GM23338 (cell line): Measurements from ENCODE around the gene YIPF3. TPM values are rescaled to one million over a fixed set of nuclear protein-coding genes. Genes with fewer than 3 reads are reported as not detected.

Source experiments
- ATAC-seq: fragments of 200-7000 bp; cut with Tn5 transposase; 3 replicates; pipeline ENCODE4 v1.9.1; 2020
- DNase-seq: peaks from one replicate; pipeline ENCODE4 v3.0.0-alpha.2; 2015; ENCODE audit warnings: low spot score
- H2AFZ ChIP-seq: fragments of 200-600 bp; sonication (generic); 2 replicates; pipeline ENCODE4 v1.8.0; 2016; ENCODE audit warnings: antibody characterized with exemption, mild to moderate bottlenecking, moderate library complexity
- H3F3A ChIP-seq: fragments of 200-600 bp; sonication (generic); replicated peaks from 2 replicates; pipeline ENCODE4 v1.8.0; 2017; ENCODE audit warnings: antibody characterized with exemption, mixed run types, low read depth
- H3K27ac ChIP-seq: fragments of 200-600 bp; sonication (generic); 2 replicates; pipeline ENCODE4 v1.6.1; 2016; ENCODE audit warnings: low read depth
- H3K27me3 ChIP-seq: fragments of 200-600 bp; sonication (generic); 2 replicates; pipeline ENCODE4 v1.8.0; 2016; ENCODE audit warnings: mild to moderate bottlenecking, mixed run types, moderate library complexity; ENCODE audit not compliant: insufficient read depth
- H3K36me3 ChIP-seq: fragments of 200-600 bp; sonication (generic); 2 replicates; pipeline ENCODE4 v1.8.0; 2016; ENCODE audit warnings: mild to moderate bottlenecking; ENCODE audit not compliant: insufficient read depth
- H3K4me1 ChIP-seq: fragments of 200-600 bp; sonication (generic); 2 replicates; pipeline ENCODE4 v1.8.0; 2016; ENCODE audit warnings: mild to moderate bottlenecking, moderate library complexity; ENCODE audit not compliant: insufficient read depth
- H3K4me2 ChIP-seq: fragments of 200-600 bp; sonication (generic); 2 replicates; pipeline ENCODE4 v1.7.1; 2017; ENCODE audit warnings: mixed run types
- H3K4me3 ChIP-seq: fragments of 200-600 bp; sonication (generic); 2 replicates; pipeline ENCODE4 v1.6.1; 2016; ENCODE audit warnings: mixed run types
- H3K79me2 ChIP-seq: fragments of 200-600 bp; sonication (generic); replicated peaks from 2 replicates; pipeline ENCODE4 v1.8.0; 2017; ENCODE audit warnings: mild to moderate bottlenecking; ENCODE audit not compliant: insufficient read depth
- H3K9me2 ChIP-seq: fragments of 200-600 bp; sonication (generic); 2 replicates; pipeline ENCODE4 v1.8.0; 2017; ENCODE audit not compliant: insufficient read depth
- H4K20me1 ChIP-seq: fragments of 200-600 bp; sonication (generic); replicated peaks from 2 replicates; pipeline ENCODE4 v1.8.0; 2017; ENCODE audit warnings: mild to moderate bottlenecking; ENCODE audit not compliant: insufficient read depth
- H3K27ac Mint-ChIP-seq: 2 replicates; pipeline ENCODE4 v1.8.0; 2020; ENCODE audit warnings: inconsistent platforms, mild to moderate bottlenecking, moderate library complexity, mixed read lengths
- H3K27me3 Mint-ChIP-seq: 3 replicates; pipeline ENCODE4 v1.8.0; 2022; ENCODE audit warnings: low read depth, mild to moderate bottlenecking, moderate library complexity, mixed read lengths, inconsistent platforms; ENCODE audit not compliant: insufficient read depth, poor library complexity
- H3K36me3 Mint-ChIP-seq: 3 replicates; pipeline ENCODE4 v1.8.0; 2021; ENCODE audit warnings: low read depth, mild to moderate bottlenecking, inconsistent platforms, moderate library complexity, mixed read lengths
- H3K4me1 Mint-ChIP-seq: 3 replicates; pipeline ENCODE4 v1.8.0; 2020; ENCODE audit warnings: mild to moderate bottlenecking, inconsistent platforms, mixed read lengths
- H3K4me3 Mint-ChIP-seq: 3 replicates; pipeline ENCODE4 v1.8.0; 2021; ENCODE audit warnings: moderate library complexity, mild to moderate bottlenecking, inconsistent platforms, mixed read lengths
- H3K9me3 Mint-ChIP-seq: 3 replicates; pipeline ENCODE4 v1.8.0; 2020; ENCODE audit warnings: moderate library complexity, mild to moderate bottlenecking, inconsistent platforms, mixed read lengths
- CREB1 ChIP-seq: fragments of 250-450 bp; sonication (Bioruptor Pico); IDR thresholded peaks from 2 replicates; pipeline ENCODE4 v1.5.0; 2020; ENCODE audit warnings: low read depth, mild to moderate bottlenecking, moderate library complexity
- EZH2 ChIP-seq: fragments of 200-600 bp; sonication (generic); IDR thresholded peaks from one replicate; pipeline ENCODE4 v1.8.0; 2017; ENCODE audit warnings: antibody characterized with exemption, mild to moderate bottlenecking, low read depth; ENCODE audit not compliant: unreplicated experiment
- EZH2phosphoT487 ChIP-seq: fragments of 200-600 bp; sonication (generic); IDR thresholded peaks from one replicate; pipeline ENCODE4 v1.8.1; 2018; ENCODE audit warnings: antibody characterized with exemption; ENCODE audit not compliant: unreplicated experiment
- JUNB ChIP-seq: IDR thresholded peaks from one replicate; pipeline ENCODE4 v1.6.1; 2016; ENCODE audit warnings: antibody characterized with exemption; ENCODE audit not compliant: unreplicated experiment
- NANOG ChIP-seq: IDR thresholded peaks from 2 replicates; pipeline ENCODE4 v1.6.1; 2016; ENCODE audit warnings: antibody characterized with exemption, borderline replicate concordance
- POLR2AphosphoS5 ChIP-seq: IDR thresholded peaks from 2 replicates; pipeline ENCODE4 v1.6.1; 2016; ENCODE audit warnings: antibody characterized with exemption, low read depth
- STAT1 ChIP-seq: IDR thresholded peaks from one replicate; pipeline ENCODE4 v1.6.1; 2016; ENCODE audit warnings: antibody characterized with exemption; ENCODE audit not compliant: unreplicated experiment
- ZNF114 ChIP-seq: fragments of 250-450 bp; sonication (Bioruptor Pico); IDR thresholded peaks from 2 replicates; pipeline ENCODE4 v1.5.0; 2020; ENCODE audit warnings: mild to moderate bottlenecking, moderate library complexity
- ZNF331 ChIP-seq: fragments of 250-450 bp; sonication (Bioruptor Pico); IDR thresholded peaks from 2 replicates; pipeline ENCODE4 v1.5.0; 2020; ENCODE audit warnings: low read depth, mild to moderate bottlenecking, moderate library complexity
- polyA plus RNA-seq: library from polyadenylated mRNA; unstranded; fragments of >200 nt; fragmentation: Nextera tagmentation; extraction: Ambion mirVana; gene quantifications from 2 replicates; pipeline ENCODE4 v1.2.1, GENCODE V29; 2016
- total RNA-seq: library from RNA; depleted of rRNA; stranded (reverse); fragments of >200 nt; shearing (Covaris generic); gene quantifications from 2 replicates; pipeline ENCODE4 v1.2.3, GENCODE V29; 2014
- TF ChIP-seq, protein P1 (sequence below): fragments of 250-450 bp; sonication (Bioruptor Pico); IDR thresholded peaks from 2 replicates; pipeline ENCODE4 v1.5.0; 2020; ENCODE audit warnings: mild to moderate bottlenecking, moderate library complexity
- TF ChIP-seq, protein P2 (sequence below): IDR thresholded peaks from 2 replicates; pipeline ENCODE4 v1.6.1; 2016; ENCODE audit warnings: antibody characterized with exemption
- TF ChIP-seq, protein P3 (sequence below), 2 experiments: fragments of 200-600 bp in 1 of 2; sonication (generic) in 1 of 2; conservative IDR thresholded peaks; 2 replicates each; pipeline versions ENCODE4 v1.5.1 to v1.6.1; 2016 to 2017; ENCODE audit warnings: antibody characterized with exemption in 2 of 2, low read depth in 2 of 2, mild to moderate bottlenecking in 2 of 2, moderate library complexity in 1 of 2
- TF ChIP-seq, protein P4 (sequence below): IDR thresholded peaks from one replicate; pipeline ENCODE4 v1.6.1; 2018; ENCODE audit warnings: antibody characterized with exemption; ENCODE audit not compliant: unreplicated experiment

YIPF3 gene
- total and polyA plus RNA-seq, 2 experiments from 2014 or later = 64.4 to 94.3 TPM

DNA sequence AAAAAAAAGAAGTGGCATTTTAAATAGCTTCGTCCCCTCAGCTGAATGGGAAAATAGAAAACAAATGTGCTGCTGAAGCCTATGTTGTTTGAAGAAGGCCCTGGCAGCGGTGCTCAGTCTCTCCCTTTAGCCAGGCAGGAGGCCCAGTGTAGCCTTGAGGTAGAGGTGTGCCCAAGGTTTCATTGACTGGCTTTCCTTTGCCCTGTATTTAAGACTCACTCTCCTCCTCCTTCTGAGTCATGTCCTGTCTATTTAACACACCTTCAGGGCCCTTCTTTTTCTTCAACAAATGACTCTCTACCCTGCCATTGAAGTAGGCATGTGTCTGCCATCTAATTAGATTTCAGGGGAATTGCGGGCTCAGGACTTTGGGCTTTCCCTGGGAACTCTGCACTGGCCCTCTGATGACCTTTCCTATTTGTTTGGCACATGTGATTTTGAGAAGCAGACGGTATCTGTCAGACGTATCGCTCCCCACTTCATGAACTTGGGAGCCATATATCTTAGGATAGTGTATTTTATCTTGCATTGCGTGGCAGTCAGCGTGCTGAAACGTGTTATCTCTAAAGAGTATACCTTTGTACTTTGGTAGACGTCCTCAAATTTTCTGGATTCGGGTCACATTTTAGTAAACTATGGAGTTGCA lies 35.0 kb downstream of the YIPF3 start:
- H3K27me3 ChIP-seq = no peaks in the 10 kb centered on the region
- peaks cover 23% of the 10 kb centered on the region for H4K20me1 ChIP-seq

More for the DNA sequence above, 35.0 kb downstream of the YIPF3 start:
- peaks cover 42% of the 10 kb centered on the region for H3K4me1 ChIP-seq
- Mint-ChIP-seq H3K4me1 (peaks cover 47% of the 10 kb centered on the region), H3K27me3 (peaks cover 5% of the 10 kb centered on the region), H3K4me3 (peak overlapping the region; percentile 14), H3K9me3 (no peaks in the 10 kb centered on the region), H3K27ac (peak overlapping the region; percentile 26), H3K36me3 (peaks cover 8% of the 10 kb centered on the region)
- no peaks in the 10 kb centered on the region for H3F3A ChIP-seq
- peak overlapping the region; percentile 60 for H3K4me2 ChIP-seq
- no peaks in the 10 kb centered on the region for H3K36me3 ChIP-seq
- no peaks in the 10 kb centered on the region for H3K9me2 ChIP-seq
- TF ChIP-seq, protein P1, sequence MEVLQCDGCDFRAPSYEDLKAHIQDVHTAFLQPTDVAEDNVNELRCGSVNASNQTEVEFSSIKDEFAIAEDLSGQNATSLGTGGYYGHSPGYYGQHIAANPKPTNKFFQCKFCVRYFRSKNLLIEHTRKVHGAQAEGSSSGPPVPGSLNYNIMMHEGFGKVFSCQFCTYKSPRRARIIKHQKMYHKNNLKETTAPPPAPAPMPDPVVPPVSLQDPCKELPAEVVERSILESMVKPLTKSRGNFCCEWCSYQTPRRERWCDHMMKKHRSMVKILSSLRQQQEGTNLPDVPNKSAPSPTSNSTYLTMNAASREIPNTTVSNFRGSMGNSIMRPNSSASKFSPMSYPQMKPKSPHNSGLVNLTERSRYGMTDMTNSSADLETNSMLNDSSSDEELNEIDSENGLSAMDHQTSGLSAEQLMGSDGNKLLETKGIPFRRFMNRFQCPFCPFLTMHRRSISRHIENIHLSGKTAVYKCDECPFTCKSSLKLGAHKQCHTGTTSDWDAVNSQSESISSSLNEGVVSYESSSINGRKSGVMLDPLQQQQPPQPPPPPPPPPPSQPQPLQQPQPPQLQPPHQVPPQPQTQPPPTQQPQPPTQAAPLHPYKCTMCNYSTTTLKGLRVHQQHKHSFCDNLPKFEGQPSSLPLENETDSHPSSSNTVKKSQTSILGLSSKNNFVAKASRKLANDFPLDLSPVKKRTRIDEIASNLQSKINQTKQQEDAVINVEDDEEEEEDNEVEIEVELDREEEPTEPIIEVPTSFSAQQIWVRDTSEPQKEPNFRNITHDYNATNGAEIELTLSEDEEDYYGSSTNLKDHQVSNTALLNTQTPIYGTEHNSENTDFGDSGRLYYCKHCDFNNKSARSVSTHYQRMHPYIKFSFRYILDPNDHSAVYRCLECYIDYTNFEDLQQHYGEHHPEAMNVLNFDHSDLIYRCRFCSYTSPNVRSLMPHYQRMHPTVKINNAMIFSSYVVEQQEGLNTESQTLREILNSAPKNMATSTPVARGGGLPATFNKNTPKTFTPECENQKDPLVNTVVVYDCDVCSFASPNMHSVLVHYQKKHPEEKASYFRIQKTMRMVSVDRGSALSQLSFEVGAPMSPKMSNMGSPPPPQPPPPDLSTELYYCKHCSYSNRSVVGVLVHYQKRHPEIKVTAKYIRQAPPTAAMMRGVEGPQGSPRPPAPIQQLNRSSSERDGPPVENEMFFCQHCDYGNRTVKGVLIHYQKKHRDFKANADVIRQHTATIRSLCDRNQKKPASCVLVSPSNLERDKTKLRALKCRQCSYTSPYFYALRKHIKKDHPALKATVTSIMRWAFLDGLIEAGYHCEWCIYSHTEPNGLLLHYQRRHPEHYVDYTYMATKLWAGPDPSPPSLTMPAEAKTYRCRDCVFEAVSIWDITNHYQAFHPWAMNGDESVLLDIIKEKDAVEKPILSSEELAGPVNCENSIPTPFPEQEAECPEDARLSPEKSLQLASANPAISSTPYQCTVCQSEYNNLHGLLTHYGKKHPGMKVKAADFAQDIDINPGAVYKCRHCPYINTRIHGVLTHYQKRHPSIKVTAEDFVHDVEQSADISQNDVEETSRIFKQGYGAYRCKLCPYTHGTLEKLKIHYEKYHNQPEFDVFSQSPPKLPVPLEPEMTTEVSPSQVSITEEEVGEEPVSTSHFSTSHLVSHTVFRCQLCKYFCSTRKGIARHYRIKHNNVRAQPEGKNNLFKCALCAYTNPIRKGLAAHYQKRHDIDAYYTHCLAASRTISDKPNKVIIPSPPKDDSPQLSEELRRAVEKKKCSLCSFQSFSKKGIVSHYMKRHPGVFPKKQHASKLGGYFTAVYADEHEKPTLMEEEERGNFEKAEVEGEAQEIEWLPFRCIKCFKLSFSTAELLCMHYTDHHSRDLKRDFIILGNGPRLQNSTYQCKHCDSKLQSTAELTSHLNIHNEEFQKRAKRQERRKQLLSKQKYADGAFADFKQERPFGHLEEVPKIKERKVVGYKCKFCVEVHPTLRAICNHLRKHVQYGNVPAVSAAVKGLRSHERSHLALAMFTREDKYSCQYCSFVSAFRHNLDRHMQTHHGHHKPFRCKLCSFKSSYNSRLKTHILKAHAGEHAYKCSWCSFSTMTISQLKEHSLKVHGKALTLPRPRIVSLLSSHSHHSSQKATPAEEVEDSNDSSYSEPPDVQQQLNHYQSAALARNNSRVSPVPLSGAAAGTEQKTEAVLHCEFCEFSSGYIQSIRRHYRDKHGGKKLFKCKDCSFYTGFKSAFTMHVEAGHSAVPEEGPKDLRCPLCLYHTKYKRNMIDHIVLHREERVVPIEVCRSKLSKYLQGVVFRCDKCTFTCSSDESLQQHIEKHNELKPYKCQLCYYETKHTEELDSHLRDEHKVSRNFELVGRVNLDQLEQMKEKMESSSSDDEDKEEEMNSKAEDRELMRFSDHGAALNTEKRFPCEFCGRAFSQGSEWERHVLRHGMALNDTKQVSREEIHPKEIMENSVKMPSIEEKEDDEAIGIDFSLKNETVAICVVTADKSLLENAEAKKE (CRISPR knock-in tag) = no peak
- TF ChIP-seq EZH2phosphoT487 (no peak), POLR2AphosphoS5 (no peak), STAT1 (no peak), ZNF114 (CRISPR knock-in tag) (no peak), EZH2 (no peak), ZNF331 (CRISPR knock-in tag) (no peak), NANOG (no peak), JUNB (no peak), CREB1 (CRISPR knock-in tag) (no peak)
- TF ChIP-seq, protein P2, sequence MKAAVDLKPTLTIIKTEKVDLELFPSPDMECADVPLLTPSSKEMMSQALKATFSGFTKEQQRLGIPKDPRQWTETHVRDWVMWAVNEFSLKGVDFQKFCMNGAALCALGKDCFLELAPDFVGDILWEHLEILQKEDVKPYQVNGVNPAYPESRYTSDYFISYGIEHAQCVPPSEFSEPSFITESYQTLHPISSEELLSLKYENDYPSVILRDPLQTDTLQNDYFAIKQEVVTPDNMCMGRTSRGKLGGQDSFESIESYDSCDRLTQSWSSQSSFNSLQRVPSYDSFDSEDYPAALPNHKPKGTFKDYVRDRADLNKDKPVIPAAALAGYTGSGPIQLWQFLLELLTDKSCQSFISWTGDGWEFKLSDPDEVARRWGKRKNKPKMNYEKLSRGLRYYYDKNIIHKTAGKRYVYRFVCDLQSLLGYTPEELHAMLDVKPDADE = no peak
- TF ChIP-seq, protein P3, sequence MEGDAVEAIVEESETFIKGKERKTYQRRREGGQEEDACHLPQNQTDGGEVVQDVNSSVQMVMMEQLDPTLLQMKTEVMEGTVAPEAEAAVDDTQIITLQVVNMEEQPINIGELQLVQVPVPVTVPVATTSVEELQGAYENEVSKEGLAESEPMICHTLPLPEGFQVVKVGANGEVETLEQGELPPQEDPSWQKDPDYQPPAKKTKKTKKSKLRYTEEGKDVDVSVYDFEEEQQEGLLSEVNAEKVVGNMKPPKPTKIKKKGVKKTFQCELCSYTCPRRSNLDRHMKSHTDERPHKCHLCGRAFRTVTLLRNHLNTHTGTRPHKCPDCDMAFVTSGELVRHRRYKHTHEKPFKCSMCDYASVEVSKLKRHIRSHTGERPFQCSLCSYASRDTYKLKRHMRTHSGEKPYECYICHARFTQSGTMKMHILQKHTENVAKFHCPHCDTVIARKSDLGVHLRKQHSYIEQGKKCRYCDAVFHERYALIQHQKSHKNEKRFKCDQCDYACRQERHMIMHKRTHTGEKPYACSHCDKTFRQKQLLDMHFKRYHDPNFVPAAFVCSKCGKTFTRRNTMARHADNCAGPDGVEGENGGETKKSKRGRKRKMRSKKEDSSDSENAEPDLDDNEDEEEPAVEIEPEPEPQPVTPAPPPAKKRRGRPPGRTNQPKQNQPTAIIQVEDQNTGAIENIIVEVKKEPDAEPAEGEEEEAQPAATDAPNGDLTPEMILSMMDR (conservative IDR thresholded peaks at IDR 0.05; ENCODE audit: low read depth in 2 of 2) = no peak
- TF ChIP-seq, protein P4, sequence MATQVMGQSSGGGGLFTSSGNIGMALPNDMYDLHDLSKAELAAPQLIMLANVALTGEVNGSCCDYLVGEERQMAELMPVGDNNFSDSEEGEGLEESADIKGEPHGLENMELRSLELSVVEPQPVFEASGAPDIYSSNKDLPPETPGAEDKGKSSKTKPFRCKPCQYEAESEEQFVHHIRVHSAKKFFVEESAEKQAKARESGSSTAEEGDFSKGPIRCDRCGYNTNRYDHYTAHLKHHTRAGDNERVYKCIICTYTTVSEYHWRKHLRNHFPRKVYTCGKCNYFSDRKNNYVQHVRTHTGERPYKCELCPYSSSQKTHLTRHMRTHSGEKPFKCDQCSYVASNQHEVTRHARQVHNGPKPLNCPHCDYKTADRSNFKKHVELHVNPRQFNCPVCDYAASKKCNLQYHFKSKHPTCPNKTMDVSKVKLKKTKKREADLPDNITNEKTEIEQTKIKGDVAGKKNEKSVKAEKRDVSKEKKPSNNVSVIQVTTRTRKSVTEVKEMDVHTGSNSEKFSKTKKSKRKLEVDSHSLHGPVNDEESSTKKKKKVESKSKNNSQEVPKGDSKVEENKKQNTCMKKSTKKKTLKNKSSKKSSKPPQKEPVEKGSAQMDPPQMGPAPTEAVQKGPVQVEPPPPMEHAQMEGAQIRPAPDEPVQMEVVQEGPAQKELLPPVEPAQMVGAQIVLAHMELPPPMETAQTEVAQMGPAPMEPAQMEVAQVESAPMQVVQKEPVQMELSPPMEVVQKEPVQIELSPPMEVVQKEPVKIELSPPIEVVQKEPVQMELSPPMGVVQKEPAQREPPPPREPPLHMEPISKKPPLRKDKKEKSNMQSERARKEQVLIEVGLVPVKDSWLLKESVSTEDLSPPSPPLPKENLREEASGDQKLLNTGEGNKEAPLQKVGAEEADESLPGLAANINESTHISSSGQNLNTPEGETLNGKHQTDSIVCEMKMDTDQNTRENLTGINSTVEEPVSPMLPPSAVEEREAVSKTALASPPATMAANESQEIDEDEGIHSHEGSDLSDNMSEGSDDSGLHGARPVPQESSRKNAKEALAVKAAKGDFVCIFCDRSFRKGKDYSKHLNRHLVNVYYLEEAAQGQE = no peak
- peak overlapping the region; percentile 25; the same call in 1 of the 2 replicates for H3K4me3 ChIP-seq
- peak overlapping the region; percentile 70; the same call in 1 of the 2 replicates for H3K27ac ChIP-seq
- peaks cover 86% of the 10 kb centered on the region for H3K79me2 ChIP-seq
- peak; percentile 23 for DNase-seq
- no peak for ATAC-seq
- H2AFZ ChIP-seq = no peak overlapping the region
